ENCODE data around the gene CYP2J2.
A peak's percentile ranks its signal among the peaks of the same experiment; 100 is the strongest.

CYP2J2 gene

GRCh38 chr1:59906931-59907330, 19.6 kb downstream of the CYP2J2 start:
- no peak for TF ChIP-seq CTCF (conservative IDR thresholded peaks at IDR 0.05; ENCODE audit: control insufficient read depth, insufficient read depth, low read depth, low read length)
- no peak overlapping the region for H3K4me3 ChIP-seq (ENCODE audit: control insufficient read depth, low read depth, low read length)
- no peak for DNase-seq (ENCODE audit: low read depth)

GRCh38 chr1:59903141-59903754, 23.3 kb downstream of the CYP2J2 start:
- H3K4me3 ChIP-seq (ENCODE audit: control insufficient read depth, low read depth, low read length): no peak overlapping the region
- peak; percentile 58 for TF ChIP-seq CTCF (conservative IDR thresholded peaks at IDR 0.05; ENCODE audit: control insufficient read depth, insufficient read depth, low read depth, low read length)
- peak; percentile 25 for DNase-seq (ENCODE audit: low read depth)

- no peak for TF ChIP-seq CTCF (conservative IDR thresholded peaks at IDR 0.05; ENCODE audit: control insufficient read depth, insufficient read depth, low read depth, low read length)
- peak; percentile 26 for DNase-seq (ENCODE audit: low read depth)
- no peak overlapping the region for H3K4me3 ChIP-seq (ENCODE audit: control insufficient read depth, low read depth, low read length)
Measured at GRCh38 chr1:59901770-59902388, 24.7 kb downstream of the CYP2J2 start.

- H3K4me3 ChIP-seq (ENCODE audit: control insufficient read depth, low read depth, low read length): no peak overlapping the region
- peak; percentile 18 for TF ChIP-seq CTCF (conservative IDR thresholded peaks at IDR 0.05; ENCODE audit: control insufficient read depth, insufficient read depth, low read depth, low read length)
- peak; percentile 14 for DNase-seq (ENCODE audit: low read depth)
Measured at GRCh38 chr1:59900640-59901039, 25.9 kb downstream of the CYP2J2 start.

- H3K4me3 ChIP-seq (ENCODE audit: control insufficient read depth, low read depth, low read length): no peak overlapping the region
- TF ChIP-seq CTCF (conservative IDR thresholded peaks at IDR 0.05; ENCODE audit: control insufficient read depth, insufficient read depth, low read depth, low read length): no peak
- peak; percentile 8 for DNase-seq (ENCODE audit: low read depth)
Measured at GRCh38 chr1:59898927-59899326, 27.6 kb downstream of the CYP2J2 start.

- no peak overlapping the region for H3K4me3 ChIP-seq (ENCODE audit: control insufficient read depth, low read depth, low read length)
- TF ChIP-seq CTCF (conservative IDR thresholded peaks at IDR 0.05; ENCODE audit: control insufficient read depth, insufficient read depth, low read depth, low read length): no peak
- no peak for DNase-seq (ENCODE audit: low read depth)
Measured at GRCh38 chr1:59897165-59897564, 29.4 kb downstream of the CYP2J2 start.
